Measurements from ENCODE around the gene RYR1. TPM values are rescaled to one million over a fixed set of nuclear protein-coding genes. Genes with fewer than 3 reads are reported as not detected.

The RYR1 gene
- total and polyA plus RNA-seq, 10 of the 15 experiments (the other 5 are each of a cell fraction or from before 2014, with no cell fraction given): under 0.01 to 0.32 (median 0.07) TPM; not detected in 1

GRCh38 chr19:38453596-38453995, 20.1 kb downstream of the RYR1 start:
- H3K79me2 ChIP-seq (ENCODE audit: control insufficient read depth, insufficient read depth, low read length): no peaks in the 10 kb centered on the region
- FAIRE-seq (no peak), ATAC-seq (no peak), DNase-seq (ENCODE audit: low read depth, low spot score) (no peak)
- in situ Hi-C loops (cut with MboI) (no loop called here), intact Hi-C loops (cut with micrococcal nuclease; ENCODE audit: unreplicated experiment) (no loop called here)
- ChIA-PET POLR2A (no interaction called here), RAD21 (ENCODE audit: unreplicated experiment) (no interaction called here), CTCF (no interaction called here), SMC1A (ENCODE audit: uncharacterized antibody, unreplicated experiment) (interaction anchor here (1.2 kb wide), 1 partner anchor 51 kb away, joined by 3 read pairs; the partner anchor contains the start of gene FAM98C)
- BruUV-seq (replicated peaks): no TSS peak
- H3K4me2 ChIP-seq (ENCODE audit: control insufficient read depth, insufficient read depth): no peak overlapping the region
- WGBS (ENCODE audit: insufficient coverage, insufficient replicate concordance, low lambda C conversion rate, missing lambda C conversion rate): 33% methylated on average over 3 of the region's 3 CpGs
- no peak overlapping the region for H3K27ac ChIP-seq (ENCODE audit: control insufficient read depth, insufficient read depth)
- no peak overlapping the region for H2AFZ ChIP-seq (ENCODE audit: control insufficient read depth, low read depth, low read length)
- H3K4me3 ChIP-seq: no peak overlapping the region
- H3K9me3 ChIP-seq (replicated peaks; ENCODE audit: control insufficient read depth, insufficient read depth, low read length): no peaks in the 10 kb centered on the region
- no peaks in the 10 kb centered on the region for H3K4me1 ChIP-seq (ENCODE audit: control insufficient read depth, insufficient read depth, low read length)
- no peaks in the 10 kb centered on the region for H3K27me3 ChIP-seq (replicated peaks in 1 of 2; ENCODE audit: control insufficient read depth in 2 of 2, insufficient read depth in 2 of 2, low read length in 1 of 2)
- TF ChIP-seq FOS (IDR thresholded peaks at IDR 0.05; ENCODE audit: borderline replicate concordance, extremely low read depth, insufficient read length): no peak
- TF ChIP-seq NFYA (IDR thresholded peaks at IDR 0.05; ENCODE audit: borderline replicate concordance, low read depth, low read length): no peak
- TF ChIP-seq SMC3 (IDR thresholded peaks at IDR 0.05; ENCODE audit: borderline replicate concordance, low read length): no peak
- TF ChIP-seq, protein P1, sequence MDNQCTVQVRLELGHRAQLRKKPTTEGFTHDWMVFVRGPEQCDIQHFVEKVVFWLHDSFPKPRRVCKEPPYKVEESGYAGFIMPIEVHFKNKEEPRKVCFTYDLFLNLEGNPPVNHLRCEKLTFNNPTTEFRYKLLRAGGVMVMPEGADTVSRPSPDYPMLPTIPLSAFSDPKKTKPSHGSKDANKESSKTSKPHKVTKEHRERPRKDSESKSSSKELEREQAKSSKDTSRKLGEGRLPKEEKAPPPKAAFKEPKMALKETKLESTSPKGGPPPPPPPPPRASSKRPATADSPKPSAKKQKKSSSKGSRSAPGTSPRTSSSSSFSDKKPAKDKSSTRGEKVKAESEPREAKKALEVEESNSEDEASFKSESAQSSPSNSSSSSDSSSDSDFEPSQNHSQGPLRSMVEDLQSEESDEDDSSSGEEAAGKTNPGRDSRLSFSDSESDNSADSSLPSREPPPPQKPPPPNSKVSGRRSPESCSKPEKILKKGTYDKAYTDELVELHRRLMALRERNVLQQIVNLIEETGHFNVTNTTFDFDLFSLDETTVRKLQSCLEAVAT (IDR thresholded peaks at IDR 0.05): no peak
- TF ChIP-seq LARP7 (IDR thresholded peaks at IDR 0.05): no peak
- TF ChIP-seq, protein P2, sequence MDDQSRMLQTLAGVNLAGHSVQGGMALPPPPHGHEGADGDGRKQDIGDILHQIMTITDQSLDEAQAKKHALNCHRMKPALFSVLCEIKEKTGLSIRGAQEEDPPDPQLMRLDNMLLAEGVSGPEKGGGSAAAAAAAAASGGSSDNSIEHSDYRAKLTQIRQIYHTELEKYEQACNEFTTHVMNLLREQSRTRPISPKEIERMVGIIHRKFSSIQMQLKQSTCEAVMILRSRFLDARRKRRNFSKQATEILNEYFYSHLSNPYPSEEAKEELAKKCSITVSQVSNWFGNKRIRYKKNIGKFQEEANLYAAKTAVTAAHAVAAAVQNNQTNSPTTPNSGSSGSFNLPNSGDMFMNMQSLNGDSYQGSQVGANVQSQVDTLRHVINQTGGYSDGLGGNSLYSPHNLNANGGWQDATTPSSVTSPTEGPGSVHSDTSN (IDR thresholded peaks at IDR 0.05; ENCODE audit: insufficient replicate concordance, low read depth, low read length): no peak
- TF ChIP-seq EED (IDR thresholded peaks at IDR 0.05; ENCODE audit: low read depth): no peak
- TF ChIP-seq, protein P3, sequence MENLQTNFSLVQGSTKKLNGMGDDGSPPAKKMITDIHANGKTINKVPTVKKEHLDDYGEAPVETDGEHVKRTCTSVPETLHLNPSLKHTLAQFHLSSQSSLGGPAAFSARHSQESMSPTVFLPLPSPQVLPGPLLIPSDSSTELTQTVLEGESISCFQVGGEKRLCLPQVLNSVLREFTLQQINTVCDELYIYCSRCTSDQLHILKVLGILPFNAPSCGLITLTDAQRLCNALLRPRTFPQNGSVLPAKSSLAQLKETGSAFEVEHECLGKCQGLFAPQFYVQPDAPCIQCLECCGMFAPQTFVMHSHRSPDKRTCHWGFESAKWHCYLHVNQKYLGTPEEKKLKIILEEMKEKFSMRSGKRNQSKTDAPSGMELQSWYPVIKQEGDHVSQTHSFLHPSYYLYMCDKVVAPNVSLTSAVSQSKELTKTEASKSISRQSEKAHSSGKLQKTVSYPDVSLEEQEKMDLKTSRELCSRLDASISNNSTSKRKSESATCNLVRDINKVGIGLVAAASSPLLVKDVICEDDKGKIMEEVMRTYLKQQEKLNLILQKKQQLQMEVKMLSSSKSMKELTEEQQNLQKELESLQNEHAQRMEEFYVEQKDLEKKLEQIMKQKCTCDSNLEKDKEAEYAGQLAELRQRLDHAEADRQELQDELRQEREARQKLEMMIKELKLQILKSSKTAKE (IDR thresholded peaks at IDR 0.05; ENCODE audit: low read depth, poor library complexity, severe bottlenecking): no peak
- no peak for TF ChIP-seq ETV6 (conservative IDR thresholded peaks at IDR 0.05 in 1 of 2, IDR thresholded peaks at IDR 0.05 in 1 of 2; ENCODE audit: borderline replicate concordance in 1 of 2, low read depth in 1 of 2)
- TF ChIP-seq PAX8 (IDR thresholded peaks at IDR 0.05): no peak
- no peak for TF ChIP-seq CHD1 (IDR thresholded peaks at IDR 0.05; ENCODE audit: low read depth, low read length)
- H3K9ac ChIP-seq (ENCODE audit: control insufficient read depth, insufficient read depth, low read length): no peak overlapping the region
- H4K20me1 ChIP-seq (ENCODE audit: control insufficient read depth, insufficient read depth): no peaks in the 10 kb centered on the region
- H3K36me3 ChIP-seq (ENCODE audit: control insufficient read depth in 2 of 2, insufficient read depth in 2 of 2, low read length in 1 of 2): no peaks in the 10 kb centered on the region
